SK-N-SH (cell line): Measurements from ENCODE around the gene TCN2.

ENCODE experiments used
- POLR2AphosphoS5 ChIP-seq: IDR thresholded peaks from 2 replicates; pipeline ENCODE4 v1.6.1; 2012; ENCODE audit warnings: low read depth, low read length
- TF ChIP-seq, protein P1 (sequence below): fragments of 200-600 bp; sonication (generic); IDR thresholded peaks from 2 replicates; pipeline ENCODE4 v1.6.1; 2017; ENCODE audit warnings: antibody characterized with exemption, mild to moderate bottlenecking, moderate library complexity

DNA sequence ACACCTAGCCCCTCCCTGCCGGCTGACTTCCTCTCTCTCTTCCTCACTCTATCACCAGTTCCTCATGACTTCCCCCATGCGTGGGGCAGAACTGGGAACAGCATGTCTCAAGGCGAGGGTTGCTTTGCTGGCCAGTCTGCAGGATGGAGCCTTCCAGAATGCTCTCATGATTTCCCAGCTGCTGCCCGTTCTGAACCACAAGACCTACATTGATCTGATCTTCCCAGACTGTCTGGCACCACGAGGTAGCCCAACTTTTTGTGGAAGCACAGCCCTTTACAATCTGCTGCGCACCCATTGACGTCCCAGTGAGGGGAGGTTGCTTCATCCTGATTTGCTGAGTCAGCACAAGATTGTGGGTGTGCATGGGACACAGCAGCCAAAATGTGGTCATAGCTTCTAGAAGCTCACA is 8.6 kb downstream of the TCN2 start:
- TF ChIP-seq, protein P1, sequence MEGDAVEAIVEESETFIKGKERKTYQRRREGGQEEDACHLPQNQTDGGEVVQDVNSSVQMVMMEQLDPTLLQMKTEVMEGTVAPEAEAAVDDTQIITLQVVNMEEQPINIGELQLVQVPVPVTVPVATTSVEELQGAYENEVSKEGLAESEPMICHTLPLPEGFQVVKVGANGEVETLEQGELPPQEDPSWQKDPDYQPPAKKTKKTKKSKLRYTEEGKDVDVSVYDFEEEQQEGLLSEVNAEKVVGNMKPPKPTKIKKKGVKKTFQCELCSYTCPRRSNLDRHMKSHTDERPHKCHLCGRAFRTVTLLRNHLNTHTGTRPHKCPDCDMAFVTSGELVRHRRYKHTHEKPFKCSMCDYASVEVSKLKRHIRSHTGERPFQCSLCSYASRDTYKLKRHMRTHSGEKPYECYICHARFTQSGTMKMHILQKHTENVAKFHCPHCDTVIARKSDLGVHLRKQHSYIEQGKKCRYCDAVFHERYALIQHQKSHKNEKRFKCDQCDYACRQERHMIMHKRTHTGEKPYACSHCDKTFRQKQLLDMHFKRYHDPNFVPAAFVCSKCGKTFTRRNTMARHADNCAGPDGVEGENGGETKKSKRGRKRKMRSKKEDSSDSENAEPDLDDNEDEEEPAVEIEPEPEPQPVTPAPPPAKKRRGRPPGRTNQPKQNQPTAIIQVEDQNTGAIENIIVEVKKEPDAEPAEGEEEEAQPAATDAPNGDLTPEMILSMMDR = no peak
- TF ChIP-seq POLR2AphosphoS5 = no peak
